HepG2 (cell line): ENCODE measurements around the gene TENT5A. TPM values are rescaled to one million over a fixed set of nuclear protein-coding genes. Genes with fewer than 3 reads are reported as not detected.

Experiments used
- CSRNP2 ChIP-seq: sonication (generic); formaldehyde crosslinking; conservative IDR thresholded peaks from 2 replicates; pipeline ENCODE4 v1.8.0; 2022; ENCODE audit warnings: low read depth, missing genetic modification reagents
- FOXK2 ChIP-seq: fragments of 450-650 bp; IDR thresholded peaks from 2 replicates; pipeline ENCODE4 v1.6.1; 2016
- IRF1 ChIP-seq: sonication (generic); formaldehyde crosslinking; IDR thresholded peaks from 2 replicates; pipeline ENCODE4 v1.4.0; 2020; ENCODE audit warnings: low read depth, mild to moderate bottlenecking, missing genetic modification reagents
- KDM1A ChIP-seq: IDR thresholded peaks from 2 replicates; pipeline ENCODE4 v1.6.1; 2016; ENCODE audit warnings: missing compliant biosample characterization
- MXD4 ChIP-seq: IDR thresholded peaks from 2 replicates; pipeline ENCODE4 v1.6.1; 2016; ENCODE audit warnings: mild to moderate bottlenecking, missing biosample characterization, missing genetic modification reagents
- NFAT5 ChIP-seq: sonication (generic); formaldehyde crosslinking; IDR thresholded peaks from 2 replicates; pipeline ENCODE4 v1.4.0; 2020; ENCODE audit warnings: missing genetic modification reagents
- NRL ChIP-seq: sonication (generic); formaldehyde crosslinking; IDR thresholded peaks from 2 replicates; pipeline ENCODE4 v1.5.0; 2020; ENCODE audit warnings: missing genetic modification reagents, mild to moderate bottlenecking, moderate library complexity, borderline replicate concordance
- PHB2 ChIP-seq: fragments of 450-650 bp; IDR thresholded peaks from 2 replicates; pipeline ENCODE4 v1.6.1; 2018; ENCODE audit not compliant: partially characterized antibody
- PHF21A ChIP-seq: sonication (generic); formaldehyde crosslinking; IDR thresholded peaks from 2 replicates; pipeline ENCODE4 v1.5.0; 2020; ENCODE audit warnings: mild to moderate bottlenecking, missing genetic modification reagents
- PRMT3 ChIP-seq: sonication (generic); formaldehyde crosslinking; IDR thresholded peaks from 2 replicates; pipeline ENCODE4 v1.8.1; 2022; ENCODE audit warnings: low read depth, mild to moderate bottlenecking, moderate library complexity, missing genetic modification reagents, borderline replicate concordance
- PRPF4 ChIP-seq: fragments of 200-400 bp; formaldehyde crosslinking; IDR thresholded peaks from 2 replicates; pipeline ENCODE4 v1.6.1; 2016; ENCODE audit warnings: low read length, low read depth; ENCODE audit not compliant: poor library complexity, severe bottlenecking
- SALL1 ChIP-seq: sonication (generic); formaldehyde crosslinking; IDR thresholded peaks from 2 replicates; pipeline ENCODE4 v1.8.0; 2022; ENCODE audit warnings: mild to moderate bottlenecking, missing genetic modification reagents
- TBX3 ChIP-seq: fragments of 450-650 bp; IDR thresholded peaks from 2 replicates; pipeline ENCODE4 v1.6.1; 2017; ENCODE audit warnings: antibody characterized with exemption, mild to moderate bottlenecking, inconsistent platforms, borderline replicate concordance
- ZBTB2 ChIP-seq: sonication (generic); formaldehyde crosslinking; IDR thresholded peaks from 2 replicates; pipeline ENCODE4 v1.8.0; 2022; ENCODE audit warnings: low read depth, missing genetic modification reagents
- ZBTB43 ChIP-seq: sonication (generic); formaldehyde crosslinking; conservative IDR thresholded peaks from 2 replicates; pipeline ENCODE4 v1.4.0; 2020; ENCODE audit warnings: missing genetic modification reagents
- ZNF510 ChIP-seq: sonication (generic); formaldehyde crosslinking; IDR thresholded peaks from 2 replicates; pipeline ENCODE4 v1.4.0; 2020; ENCODE audit warnings: low read depth, mild to moderate bottlenecking, missing genetic modification reagents
- ZNF614 ChIP-seq: IDR thresholded peaks from 2 replicates; pipeline ENCODE4 v1.6.1; 2018; ENCODE audit warnings: missing biosample characterization, missing genetic modification reagents, inconsistent platforms, borderline replicate concordance
- ZNF75D ChIP-seq: sonication (generic); formaldehyde crosslinking; IDR thresholded peaks from 2 replicates; pipeline ENCODE4 v1.8.1; 2023; ENCODE audit warnings: missing genetic modification reagents, mild to moderate bottlenecking, borderline replicate concordance
- polyA plus RNA-seq, 8 experiments: library from polyadenylated mRNA; depleted of rRNA in 3 of 8; stranded (reverse) in 7 of 8; unstranded in 1 of 8; fragments of >200 nt; fragmentation: Illumina TruSeq in 4 of 8; extraction: Trizol in 4 of 8; gene quantifications; 2 replicates each; pipeline versions ENCODE4 v1.2.1 to v1.2.3, GENCODE V29; 2011 to 2016; ENCODE audit warnings: low read depth in 4 of 8, missing spikeins in 1 of 8, mixed read lengths in 1 of 8; ENCODE audit not compliant: insufficient read depth in 1 of 8
- total RNA-seq, 5 experiments: library from RNA; depleted of rRNA; stranded (reverse); fragments of >200 nt; fragmentation: Illumina TruSeq; extraction: Trizol; gene quantifications; 2 replicates each; pipeline ENCODE4 v1.2.3, GENCODE V29; 2016; ENCODE audit warnings: low read depth in 1 of 5

The TENT5A gene
- total and polyA plus RNA-seq, 2 of the 13 experiments (the other 11 are each of a cell fraction or from before 2014, with no cell fraction given), result 8.0 to 13.8 TPM

- peak; percentile 53; the same call in 1 of the 2 replicates for TF ChIP-seq IRF1 (CRISPR knock-in tag)
- 0 out of 2 replicates have a peak, but pooled peaks have one; percentile 58 for TF ChIP-seq ZBTB43 (CRISPR knock-in tag)
- peak; percentile 44; the same call in 1 of the 2 replicates for TF ChIP-seq NRL (CRISPR knock-in tag)
- TF ChIP-seq PHB2, result no peak
- no peak for TF ChIP-seq TBX3
- no peak; the same call in 1 of the 2 replicates for TF ChIP-seq ZNF614
- 0 out of 2 replicates have a peak, but pooled peaks have one; percentile 88 for TF ChIP-seq PRMT3 (CRISPR knock-in tag)
- TF ChIP-seq NFAT5, result peak; percentile 92
- no peak for TF ChIP-seq FOXK2
- no peak for TF ChIP-seq KDM1A (CRISPR knock-in tag)
- TF ChIP-seq ZNF510 (CRISPR knock-in tag), result peak; percentile 89; the same call in 1 of the 2 replicates
- peak; percentile 72 for TF ChIP-seq SALL1 (CRISPR knock-in tag)
- no peak for TF ChIP-seq CSRNP2 (CRISPR knock-in tag)
- TF ChIP-seq PHF21A, result peak; percentile 81
- peak; percentile 40; the same call in 1 of the 2 replicates for TF ChIP-seq MXD4 (CRISPR knock-in tag)
- no peak for TF ChIP-seq PRPF4
- TF ChIP-seq ZNF75D (CRISPR knock-in tag), result no peak
- TF ChIP-seq ZBTB2 (CRISPR knock-in tag), result no peak
These were observed 635 bp upstream of the TENT5A start (continued) for GRCh38 chr6:81752921-81753710.
